Kidney tubule cell (primary cell): Measurements from ENCODE around the gene CDC42EP2.

Experiments
- DNase-seq: peaks from one replicate; pipeline ENCODE4 v3.0.0-alpha.2; 2018; ENCODE audit warnings: low spot score

The CDC42EP2 gene

GRCh38 chr11:65298131-65298535 is 16.5 kb upstream of the CDC42EP2 start:
- DNase-seq: no peak

- no peak for DNase-seq
Observed at GRCh38 chr11:65298655-65299179, 15.9 kb upstream of the CDC42EP2 start.

- DNase-seq: no peak
Observed at GRCh38 chr11:65300621-65301275, 13.9 kb upstream of the CDC42EP2 start.

- DNase-seq: no peak
Observed at GRCh38 chr11:65301491-65302329, 13.0 kb upstream of the CDC42EP2 start.

- DNase-seq: no peak
Observed at GRCh38 chr11:65303555-65303954, 11.1 kb upstream of the CDC42EP2 start.

- DNase-seq: no peak
Observed at GRCh38 chr11:65304110-65304509, 10.6 kb upstream of the CDC42EP2 start.

GRCh38 chr11:65304613-65305012 is 10.1 kb upstream of the CDC42EP2 start:
- DNase-seq: no peak

- DNase-seq: peak; percentile 33
Observed at GRCh38 chr11:65305501-65306268, 9.0 kb upstream of the CDC42EP2 start.

GRCh38 chr11:65307298-65308229 is 7.1 kb upstream of the CDC42EP2 start:
- DNase-seq: peak; percentile 39

- DNase-seq: peak; percentile 55
Observed at GRCh38 chr11:65308281-65308891, 6.3 kb upstream of the CDC42EP2 start.

GRCh38 chr11:65309006-65309405 is 5.7 kb upstream of the CDC42EP2 start:
- peak; percentile 38 for DNase-seq

- DNase-seq: no peak
Observed at GRCh38 chr11:65310215-65310614, 4.5 kb upstream of the CDC42EP2 start.

GRCh38 chr11:65310736-65311135 is 3.9 kb upstream of the CDC42EP2 start:
- no peak for DNase-seq

- DNase-seq: peak; percentile 57
Observed at GRCh38 chr11:65311170-65311678, 3.4 kb upstream of the CDC42EP2 start.

- DNase-seq: peak; percentile 76
Observed at GRCh38 chr11:65315204-65315865, 669 bp downstream of the CDC42EP2 start.

GRCh38 chr11:65315866-65316226 is 1.2 kb downstream of the CDC42EP2 start:
- no peak for DNase-seq

- DNase-seq: no peak
Observed at GRCh38 chr11:65316227-65317024, 1.8 kb downstream of the CDC42EP2 start.

GRCh38 chr11:65317025-65317786 is 2.5 kb downstream of the CDC42EP2 start:
- peak; percentile 97 for DNase-seq
